Measurements from ENCODE around the gene OSBP2. TPM values are rescaled to one million over a fixed set of nuclear protein-coding genes. Genes with fewer than 3 reads are reported as not detected.

The OSBP2 gene
- total and polyA plus RNA-seq, 4 donors: 1.1 to 12.3 (median 2.6) TPM

DNA sequence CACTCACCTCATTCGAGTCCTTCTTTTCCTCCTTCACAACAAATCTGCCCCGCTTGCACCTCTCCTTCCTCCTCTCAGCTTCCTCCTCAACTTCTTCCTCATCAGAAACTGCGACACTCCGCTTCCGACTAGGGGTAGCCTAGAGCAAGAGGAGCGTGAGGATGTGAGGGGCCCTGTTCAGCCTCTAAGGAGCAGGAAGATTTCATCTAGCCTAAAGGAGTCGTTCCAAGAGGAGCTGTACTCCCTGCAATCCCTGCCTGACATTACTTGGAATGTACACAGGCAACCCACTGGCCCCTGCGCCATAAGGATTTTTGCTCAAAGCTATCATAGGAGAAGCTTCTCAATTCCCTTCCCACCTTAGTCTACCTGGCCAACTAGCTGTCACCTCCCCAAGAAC lies 239.4 kb downstream of the OSBP2 start:
- H3K9me3 ChIP-seq (ENCODE audit: control insufficient read depth in 4 of 4, insufficient read depth in 3 of 4, low read length in 3 of 4): no peaks in the 10 kb centered on the region
- no peaks in the 10 kb centered on the region for H3K4me1 ChIP-seq (ENCODE audit: control insufficient read depth in 5 of 5, insufficient read depth in 5 of 5, low read length in 5 of 5)
- H3K9ac ChIP-seq (ENCODE audit: insufficient read depth in 1 of 2, low read length in 2 of 2): no peak overlapping the region
- 83 to 91% methylated on average over 8 of the region's 8 CpGs for WGBS, 2 donors
- DNase-seq (no peak), ATAC-seq (ENCODE audit: insufficient read depth, low FRiP score) (no peak)
- H3K27ac ChIP-seq (ENCODE audit: low read depth in 1 of 2, low read length in 1 of 2): no peak overlapping the region
- peaks cover 61 to 78% (median 68%) of the 10 kb centered on the region in 4 donors for H3K36me3 ChIP-seq (ENCODE audit: control insufficient read depth in 4 of 4, insufficient read depth in 4 of 4, low read length in 4 of 4)
- TF ChIP-seq, protein P1, sequence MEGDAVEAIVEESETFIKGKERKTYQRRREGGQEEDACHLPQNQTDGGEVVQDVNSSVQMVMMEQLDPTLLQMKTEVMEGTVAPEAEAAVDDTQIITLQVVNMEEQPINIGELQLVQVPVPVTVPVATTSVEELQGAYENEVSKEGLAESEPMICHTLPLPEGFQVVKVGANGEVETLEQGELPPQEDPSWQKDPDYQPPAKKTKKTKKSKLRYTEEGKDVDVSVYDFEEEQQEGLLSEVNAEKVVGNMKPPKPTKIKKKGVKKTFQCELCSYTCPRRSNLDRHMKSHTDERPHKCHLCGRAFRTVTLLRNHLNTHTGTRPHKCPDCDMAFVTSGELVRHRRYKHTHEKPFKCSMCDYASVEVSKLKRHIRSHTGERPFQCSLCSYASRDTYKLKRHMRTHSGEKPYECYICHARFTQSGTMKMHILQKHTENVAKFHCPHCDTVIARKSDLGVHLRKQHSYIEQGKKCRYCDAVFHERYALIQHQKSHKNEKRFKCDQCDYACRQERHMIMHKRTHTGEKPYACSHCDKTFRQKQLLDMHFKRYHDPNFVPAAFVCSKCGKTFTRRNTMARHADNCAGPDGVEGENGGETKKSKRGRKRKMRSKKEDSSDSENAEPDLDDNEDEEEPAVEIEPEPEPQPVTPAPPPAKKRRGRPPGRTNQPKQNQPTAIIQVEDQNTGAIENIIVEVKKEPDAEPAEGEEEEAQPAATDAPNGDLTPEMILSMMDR (IDR thresholded peaks at IDR 0.05; ENCODE audit: control extremely low read depth, extremely low read depth): no peak
- H3K27me3 ChIP-seq (ENCODE audit: control insufficient read depth in 3 of 3, insufficient read depth in 3 of 3, low read length in 2 of 3): no peaks in the 10 kb centered on the region
- no peak overlapping the region for H3K4me3 ChIP-seq

DNA sequence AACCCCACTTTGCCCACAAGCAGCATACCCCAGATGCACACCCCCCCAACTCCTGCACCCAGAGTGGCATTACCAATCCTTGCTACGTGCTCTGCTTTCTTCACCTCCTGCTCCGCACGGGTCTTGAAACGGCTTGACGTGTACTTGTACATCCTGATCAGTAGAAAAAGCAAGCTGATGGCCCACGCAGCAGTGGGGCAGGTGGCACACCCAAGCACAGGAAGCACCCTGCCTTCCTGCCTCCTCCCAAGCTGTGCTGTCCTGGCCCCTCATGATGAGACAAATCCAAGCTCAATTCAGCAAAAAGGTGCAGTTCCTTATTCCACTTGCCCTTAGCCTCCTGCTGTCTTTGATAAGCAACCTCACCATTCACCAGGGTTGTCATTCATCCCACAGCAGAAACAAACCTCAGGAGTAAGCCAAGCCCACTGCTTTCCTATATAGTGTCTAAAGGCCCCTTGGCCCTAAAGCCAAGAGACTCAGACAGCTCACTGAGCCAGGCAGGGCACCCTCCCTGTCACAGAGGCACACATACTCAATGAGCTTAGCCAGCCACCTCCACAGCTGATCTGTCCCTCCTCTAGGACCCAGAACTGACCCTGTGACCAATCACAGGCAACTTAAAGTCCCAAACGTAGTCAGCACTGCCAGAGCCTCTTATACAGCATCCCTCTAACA lies 246.2 kb downstream of the OSBP2 start:
- WGBS, 2 donors: 62 to 73% methylated on average over 7 of the region's 7 CpGs
- TF ChIP-seq, protein P1 (IDR thresholded peaks at IDR 0.05; ENCODE audit: control extremely low read depth, extremely low read depth): no peak

DNA sequence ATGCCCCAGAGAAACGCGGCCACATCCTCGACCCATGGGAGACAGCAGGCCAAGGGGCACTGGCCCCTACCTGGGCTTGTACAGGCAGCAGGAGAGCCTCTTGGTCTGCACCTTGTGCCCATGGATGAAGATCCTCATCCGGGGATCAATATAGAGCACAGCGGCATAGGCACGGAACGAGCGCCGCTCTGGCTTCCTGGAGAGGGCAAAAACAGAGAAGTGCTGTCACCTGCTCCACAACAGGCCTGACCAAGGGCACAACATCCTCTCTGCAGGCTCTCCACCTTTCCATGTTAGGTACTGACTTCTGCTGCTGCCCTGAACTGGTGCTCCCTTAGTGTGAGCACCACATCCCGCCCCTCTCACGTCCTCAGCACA lies 246.7 kb downstream of the OSBP2 start:
- ATAC-seq (ENCODE audit: insufficient read depth, low FRiP score): no peak
- Histone ChIP-seq H3K27ac (ENCODE audit: low read depth in 1 of 2, low read length in 1 of 2) (no peak overlapping the region), H3K36me3 (ENCODE audit: control insufficient read depth in 4 of 4, insufficient read depth in 4 of 4, low read length in 4 of 4) (peaks cover 66 to 76% (median 74%) of the 10 kb centered on the region in 4 donors), H3K27me3 (ENCODE audit: control insufficient read depth in 3 of 3, insufficient read depth in 3 of 3, low read length in 2 of 3) (no peaks in the 10 kb centered on the region), H3K9me3 (ENCODE audit: control insufficient read depth in 4 of 4, insufficient read depth in 3 of 4, low read length in 3 of 4) (peaks cover 0 to 2% (median 0%) of the 10 kb centered on the region in 4 donors), H3K9ac (ENCODE audit: insufficient read depth in 1 of 2, low read length in 2 of 2) (no peak overlapping the region), H3K4me3 (no peak overlapping the region), H3K4me1 (ENCODE audit: control insufficient read depth in 5 of 5, insufficient read depth in 5 of 5, low read length in 5 of 5) (no peaks in the 10 kb centered on the region)
- DNase-seq: no peak
- TF ChIP-seq, protein P1 (IDR thresholded peaks at IDR 0.05; ENCODE audit: control extremely low read depth, extremely low read depth): no peak
- WGBS, 2 donors: 84 to 89% methylated on average over 11 of the region's 11 CpGs

More for the DNA sequence above, 246.2 kb downstream of the OSBP2 start:
- DNase-seq (no peak), ATAC-seq (ENCODE audit: insufficient read depth, low FRiP score) (no peak)
- no peaks in the 10 kb centered on the region for H3K4me1 ChIP-seq (ENCODE audit: control insufficient read depth in 5 of 5, insufficient read depth in 5 of 5, low read length in 5 of 5)
- H3K36me3 ChIP-seq (ENCODE audit: control insufficient read depth in 4 of 4, insufficient read depth in 4 of 4, low read length in 4 of 4): peaks cover 64 to 74% (median 72%) of the 10 kb centered on the region in 4 donors
- H3K4me3 ChIP-seq: no peak overlapping the region
- H3K9ac ChIP-seq (ENCODE audit: insufficient read depth in 1 of 2, low read length in 2 of 2): no peak overlapping the region
- no peak overlapping the region for H3K27ac ChIP-seq (ENCODE audit: low read depth in 1 of 2, low read length in 1 of 2)
- H3K9me3 ChIP-seq (ENCODE audit: control insufficient read depth in 4 of 4, insufficient read depth in 3 of 4, low read length in 3 of 4): peaks cover 0 to 2% (median 0%) of the 10 kb centered on the region in 4 donors
- no peaks in the 10 kb centered on the region for H3K27me3 ChIP-seq (ENCODE audit: control insufficient read depth in 3 of 3, insufficient read depth in 3 of 3, low read length in 2 of 3)

All from lung (tissue), 12 donors.